GM12892 (cell line): ENCODE data around the gene TMOD2.

Experiments
- POLR2AphosphoS5 ChIP-seq: IDR thresholded peaks from 2 replicates; pipeline ENCODE4 v1.6.1; 2011; ENCODE audit warnings: low read depth, low read length, control low read depth
- TAF1 ChIP-seq: IDR thresholded peaks from 2 replicates; pipeline ENCODE4 v1.6.1; 2011; ENCODE audit warnings: low read depth, mild to moderate bottlenecking, control low read depth, low read length, borderline replicate concordance

DNA sequence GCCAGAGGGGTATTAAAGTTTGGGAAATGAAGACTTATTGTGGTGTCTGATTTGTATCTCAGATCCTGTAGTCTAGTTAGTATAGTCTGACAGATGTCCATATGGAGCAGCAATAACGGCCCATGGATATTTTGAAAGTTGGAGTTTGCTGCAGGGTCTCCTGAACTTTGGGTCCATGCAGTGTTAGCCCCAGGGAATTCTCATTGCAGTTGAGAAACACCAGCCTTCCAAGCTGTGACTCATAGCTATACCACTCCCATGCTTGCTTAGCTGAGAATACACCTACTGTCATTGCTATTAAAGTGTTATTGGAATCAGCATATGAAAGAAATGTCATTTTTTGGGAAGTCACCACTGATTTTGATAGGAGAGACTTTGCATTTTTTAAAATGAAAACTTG lies 29.2 kb downstream of the TMOD2 start:
- TF ChIP-seq POLR2AphosphoS5 (no peak), TAF1 (no peak)
